A549 (cell line): ENCODE results near the gene PLN. TPM values are rescaled to one million over a fixed set of nuclear protein-coding genes. Genes with fewer than 3 reads are reported as not detected.

Source experiments
- ATAC-seq, 2 experiments: fragments of 200-7000 bp in 1 of 2; fragments of >200 bp in 1 of 2; cut with Nextera tagmentation in 1 of 2; cut with Tn5 transposase in 1 of 2; 3 replicates each; pipeline versions ENCODE4 v1.8.0 to v1.9.1; 2018 to 2020; ENCODE audit warnings: mild to moderate bottlenecking in 1 of 2, moderate library complexity in 1 of 2
- CTCF ChIA-PET: fragments of 300-600 bp; sonication (Branson Sonifier 250); formaldehyde crosslinking; extraction: SDS; loops from one replicate; lab custom pipeline; 2021; ENCODE audit warnings: antibody characterized with exemption, inconsistent platforms; lab: Yijun Ruan, JAX
- POLR2A ChIA-PET: fragments of 350-600 bp; formaldehyde crosslinking; extraction: SDS; loops from one replicate; lab custom pipeline; 2021; ENCODE audit warnings: antibody characterized with exemption, inconsistent platforms; lab: Yijun Ruan, JAX
- DNase-seq, 2 experiments: peaks; one replicate each; pipeline versions ENCODE4 v3.0.0 to v3.0.0-alpha.2; 2011 to 2016; ENCODE audit warnings: low read depth in 1 of 2, low spot score in 1 of 2
- FAIRE-seq: peaks from 2 replicates; lab custom pipeline; 2011; peaks lifted over from hg19 to GRCh38; lab: Jason Lieb, UNC
- H3K27ac ChIP-seq, 2 experiments: fragments of >200 bp; sonication (Bioruptor Twin); formaldehyde crosslinking; 3 replicates each; pipeline ENCODE4 v1.5.1; 2016 to 2017
- H3K4me1 ChIP-seq: fragments of >200 bp; sonication (Bioruptor Twin); formaldehyde crosslinking; 3 replicates; pipeline ENCODE4 v1.6.1; 2016
- H3K4me2 ChIP-seq: fragments of >200 bp; sonication (Bioruptor Twin); formaldehyde crosslinking; 3 replicates; pipeline ENCODE4 v1.6.1; 2016
- H3K4me3 ChIP-seq: fragments of >200 bp; sonication (Bioruptor Twin); formaldehyde crosslinking; 3 replicates; pipeline ENCODE4 v1.5.1; 2016
- H3K9me3 ChIP-seq: fragments of >200 bp; sonication (Bioruptor Twin); formaldehyde crosslinking; 3 replicates; pipeline ENCODE4 v1.6.1; 2016
- CBX2 ChIP-seq: fragments of 200-600 bp; sonication (generic); IDR thresholded peaks from 2 replicates; pipeline ENCODE4 v1.6.1; 2016; ENCODE audit warnings: low read depth, mild to moderate bottlenecking, borderline replicate concordance
- CEBPB ChIP-seq, 2 experiments: fragments of >200 bp in 1 of 2; sonication (Bioruptor Twin) in 1 of 2; formaldehyde crosslinking in 1 of 2; IDR thresholded peaks; 2 replicates each; pipeline ENCODE4 v1.6.1; 2012 to 2016
- EP300 ChIP-seq, 2 experiments: fragments of >200 bp; sonication (Bioruptor Twin); formaldehyde crosslinking; IDR thresholded peaks; 2 replicates in 1 of 2; 3 replicates in 1 of 2; pipeline ENCODE4 v1.6.1; 2016 to 2017
- ESRRA ChIP-seq: fragments of 150-350 bp; IDR thresholded peaks from 2 replicates; pipeline ENCODE4 v1.6.1; 2014; ENCODE audit warnings: mild to moderate bottlenecking, low read length, borderline replicate concordance
- HEYL ChIP-seq: fragments of 250-450 bp; sonication (Bioruptor Pico); IDR thresholded peaks from 2 replicates; pipeline ENCODE4 v1.8.0; 2021; ENCODE audit warnings: mild to moderate bottlenecking, moderate library complexity
- HOXB13 ChIP-seq: fragments of 250-450 bp; sonication (Bioruptor Pico); IDR thresholded peaks from 2 replicates; pipeline ENCODE4 v1.5.0; 2020; ENCODE audit warnings: low read depth, mild to moderate bottlenecking, moderate library complexity
- KDM5A ChIP-seq: fragments of 200-600 bp; sonication (generic); IDR thresholded peaks from 2 replicates; pipeline ENCODE4 v1.6.1; 2016; ENCODE audit warnings: antibody characterized with exemption, mild to moderate bottlenecking
- MAZ ChIP-seq: fragments of 150-350 bp; IDR thresholded peaks from 2 replicates; pipeline ENCODE4 v1.6.1; 2014; ENCODE audit warnings: antibody characterized with exemption, low read depth, low read length, borderline replicate concordance
- NR3C1 ChIP-seq: fragments of >200 bp; sonication (Bioruptor Twin); formaldehyde crosslinking; IDR thresholded peaks from 3 replicates; pipeline ENCODE4 v1.6.1; 2017
- PHF8 ChIP-seq: fragments of 200-600 bp; sonication (generic); IDR thresholded peaks from 2 replicates; pipeline ENCODE4 v1.6.1; 2016; ENCODE audit warnings: low read depth, mild to moderate bottlenecking, antibody characterized with exemption, moderate library complexity, borderline replicate concordance
- POLR2AphosphoS2 ChIP-seq: conservative IDR thresholded peaks from 2 replicates; pipeline ENCODE4 v1.6.1; 2012; ENCODE audit warnings: low read length, improper control_type of control experiment, inconsistent platforms
- RCOR1 ChIP-seq: fragments of 150-350 bp; IDR thresholded peaks from 2 replicates; pipeline ENCODE4 v1.6.1; 2014; ENCODE audit warnings: antibody characterized with exemption, low read length, low read depth
- RFX5 ChIP-seq: fragments of 450-650 bp; IDR thresholded peaks from 2 replicates; pipeline ENCODE4 v1.7.1; 2014; ENCODE audit warnings: antibody characterized with exemption, mild to moderate bottlenecking, moderate library complexity
- RNF2 ChIP-seq: fragments of 200-600 bp; sonication (generic); IDR thresholded peaks from 2 replicates; pipeline ENCODE4 v1.6.1; 2016; ENCODE audit warnings: low read depth, mild to moderate bottlenecking, antibody characterized with exemption, moderate library complexity, borderline replicate concordance
- SMC3 ChIP-seq: fragments of >200 bp; sonication (Bioruptor Twin); formaldehyde crosslinking; IDR thresholded peaks from 3 replicates; pipeline ENCODE4 v1.6.1; 2018; ENCODE audit warnings: inconsistent platforms
- SREBF2 ChIP-seq: fragments of 450-650 bp; IDR thresholded peaks from 2 replicates; pipeline ENCODE4 v1.6.1; 2014; ENCODE audit warnings: mild to moderate bottlenecking, moderate library complexity
- ZFP36 ChIP-seq: fragments of 450-650 bp; IDR thresholded peaks from 2 replicates; pipeline ENCODE4 v1.6.1; 2014; ENCODE audit warnings: borderline replicate concordance; ENCODE audit not compliant: partially characterized antibody
- ZSCAN20 ChIP-seq: fragments of 250-450 bp; sonication (Bioruptor Pico); IDR thresholded peaks from 2 replicates; pipeline ENCODE4 v1.8.0; 2022; ENCODE audit warnings: mild to moderate bottlenecking, moderate library complexity
- WGBS: methylation state at CpG from one replicate; pipeline ENCODE4 v1.1.6; 2017; ENCODE audit errors: missing lambda C conversion rate; 5-methylcytosine and 5-hydroxymethylcytosine counted together
- polyA plus RNA-seq, 4 experiments: library from polyadenylated mRNA; depleted of rRNA in 3 of 4; stranded (reverse); fragments of >200 nt; fragmentation: RNase III in 1 of 4; extraction: RNeasy Plus Mini Kit Qiagen cat#74134 plus additional on column Dnase treatment in 1 of 4; gene quantifications; 2 replicates in 3 of 4; 3 replicates in 1 of 4; pipeline ENCODE4 v1.2.3, GENCODE V29; 2011 to 2017
- TF ChIP-seq, protein P1 (sequence below): fragments of 200-600 bp; sonication (generic); IDR thresholded peaks from 2 replicates; pipeline ENCODE4 v1.6.1; 2016; ENCODE audit warnings: antibody characterized with exemption, mild to moderate bottlenecking, moderate library complexity
- TF ChIP-seq, protein P2 (sequence below): fragments of >200 bp; sonication (Bioruptor Twin); formaldehyde crosslinking; IDR thresholded peaks from 2 replicates; pipeline ENCODE4 v1.6.1; 2016
- TF ChIP-seq, protein P3 (sequence below): IDR thresholded peaks from 2 replicates; pipeline ENCODE4 v1.6.1; 2012
- TF ChIP-seq, protein P4 (sequence below): fragments of 450-650 bp; IDR thresholded peaks from 2 replicates; pipeline ENCODE4 v1.6.1; 2014; ENCODE audit warnings: antibody characterized with exemption

The PLN gene
- polyA plus RNA-seq, 2 of the 4 experiments (the other 2 are of a cell fraction), result not detected

DNA sequence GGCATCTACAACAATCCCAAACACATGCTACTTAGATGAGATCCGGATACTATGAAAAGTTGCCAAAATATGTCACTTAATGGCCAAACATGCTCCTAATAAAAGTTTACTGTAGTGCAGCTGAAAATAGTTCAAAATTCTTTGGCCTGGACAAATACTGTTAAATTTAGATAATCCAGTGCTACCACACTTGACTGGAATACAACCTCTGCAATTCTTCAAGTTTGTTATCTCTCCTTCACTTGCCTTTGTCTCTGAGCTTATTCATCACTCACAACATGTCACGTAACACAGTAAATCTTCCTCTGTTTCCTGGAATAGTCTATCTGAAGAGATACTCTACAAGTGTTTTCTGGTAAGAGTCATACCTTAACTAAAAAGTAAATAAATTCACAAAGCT, 10.5 kb upstream of the PLN start:
- FAIRE-seq (no peak), ATAC-seq (no peak), DNase-seq (no peak)
- ChIA-PET CTCF (no interaction called here), POLR2A (no interaction called here)
- Histone ChIP-seq H3K27ac (no peak overlapping the region), H3K9me3 (no peaks in the 10 kb centered on the region), H3K4me2 (no peak overlapping the region), H3K4me3 (no peak overlapping the region), H3K4me1 (no peaks in the 10 kb centered on the region)
- TF ChIP-seq HOXB13 (CRISPR knock-in tag), result no peak
- TF ChIP-seq ESRRA, result no peak
- TF ChIP-seq KDM5A, result no peak
- TF ChIP-seq SMC3, result no peak
- TF ChIP-seq RFX5, result no peak
- no peak for TF ChIP-seq MAZ
- no peak for TF ChIP-seq ZSCAN20
- TF ChIP-seq, protein P1, sequence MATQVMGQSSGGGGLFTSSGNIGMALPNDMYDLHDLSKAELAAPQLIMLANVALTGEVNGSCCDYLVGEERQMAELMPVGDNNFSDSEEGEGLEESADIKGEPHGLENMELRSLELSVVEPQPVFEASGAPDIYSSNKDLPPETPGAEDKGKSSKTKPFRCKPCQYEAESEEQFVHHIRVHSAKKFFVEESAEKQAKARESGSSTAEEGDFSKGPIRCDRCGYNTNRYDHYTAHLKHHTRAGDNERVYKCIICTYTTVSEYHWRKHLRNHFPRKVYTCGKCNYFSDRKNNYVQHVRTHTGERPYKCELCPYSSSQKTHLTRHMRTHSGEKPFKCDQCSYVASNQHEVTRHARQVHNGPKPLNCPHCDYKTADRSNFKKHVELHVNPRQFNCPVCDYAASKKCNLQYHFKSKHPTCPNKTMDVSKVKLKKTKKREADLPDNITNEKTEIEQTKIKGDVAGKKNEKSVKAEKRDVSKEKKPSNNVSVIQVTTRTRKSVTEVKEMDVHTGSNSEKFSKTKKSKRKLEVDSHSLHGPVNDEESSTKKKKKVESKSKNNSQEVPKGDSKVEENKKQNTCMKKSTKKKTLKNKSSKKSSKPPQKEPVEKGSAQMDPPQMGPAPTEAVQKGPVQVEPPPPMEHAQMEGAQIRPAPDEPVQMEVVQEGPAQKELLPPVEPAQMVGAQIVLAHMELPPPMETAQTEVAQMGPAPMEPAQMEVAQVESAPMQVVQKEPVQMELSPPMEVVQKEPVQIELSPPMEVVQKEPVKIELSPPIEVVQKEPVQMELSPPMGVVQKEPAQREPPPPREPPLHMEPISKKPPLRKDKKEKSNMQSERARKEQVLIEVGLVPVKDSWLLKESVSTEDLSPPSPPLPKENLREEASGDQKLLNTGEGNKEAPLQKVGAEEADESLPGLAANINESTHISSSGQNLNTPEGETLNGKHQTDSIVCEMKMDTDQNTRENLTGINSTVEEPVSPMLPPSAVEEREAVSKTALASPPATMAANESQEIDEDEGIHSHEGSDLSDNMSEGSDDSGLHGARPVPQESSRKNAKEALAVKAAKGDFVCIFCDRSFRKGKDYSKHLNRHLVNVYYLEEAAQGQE, result no peak
- no peak for TF ChIP-seq EP300 (IDR thresholded peaks at IDR 0.05)
- TF ChIP-seq, protein P2, sequence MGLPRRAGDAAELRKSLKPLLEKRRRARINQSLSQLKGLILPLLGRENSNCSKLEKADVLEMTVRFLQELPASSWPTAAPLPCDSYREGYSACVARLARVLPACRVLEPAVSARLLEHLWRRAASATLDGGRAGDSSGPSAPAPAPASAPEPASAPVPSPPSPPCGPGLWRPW, result no peak
- TF ChIP-seq HEYL (CRISPR knock-in tag), result no peak
- no peak for TF ChIP-seq RNF2
- no peak for TF ChIP-seq CEBPB (IDR thresholded peaks at IDR 0.05)
- WGBS, result 93% methylated on average over 2 of the region's 2 CpGs

DNA sequence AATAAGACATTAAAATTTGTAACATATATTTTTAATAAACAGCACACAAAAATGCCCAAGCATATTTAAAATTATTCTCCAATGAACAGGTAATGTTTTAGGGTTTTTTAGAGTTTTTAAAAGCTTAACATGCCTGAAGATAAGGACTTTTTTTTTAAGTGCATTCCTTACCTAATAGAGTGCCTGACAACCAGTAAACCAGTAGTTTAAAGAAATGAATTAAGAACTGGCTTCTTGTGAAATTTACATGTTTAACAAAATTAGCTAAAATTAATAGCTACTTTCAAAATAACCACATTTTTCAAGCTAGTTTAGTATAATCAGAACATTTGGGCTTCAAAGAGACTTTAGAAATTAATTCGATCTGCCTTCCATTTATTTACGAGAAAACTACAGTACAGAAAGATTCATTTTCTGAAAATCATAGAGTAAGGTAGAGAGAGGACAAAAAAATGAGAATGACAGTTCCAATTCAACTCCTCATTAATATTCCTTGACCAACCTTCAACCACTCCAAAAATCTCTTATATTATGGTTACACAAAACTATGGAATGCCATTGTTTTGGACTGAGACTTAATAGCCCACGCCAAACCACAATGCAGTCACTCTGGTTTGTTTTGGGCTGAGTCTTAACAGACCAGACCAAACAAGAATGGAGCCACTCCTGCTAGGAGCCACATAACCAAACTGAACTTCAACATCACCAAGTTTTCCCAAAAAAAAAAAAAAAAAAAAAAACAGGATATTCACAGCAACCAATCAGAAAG, 5.7 kb upstream of the PLN start:
- FAIRE-seq, result no peak
- H3K4me3 ChIP-seq, result no peak overlapping the region
- TF ChIP-seq, protein P3, sequence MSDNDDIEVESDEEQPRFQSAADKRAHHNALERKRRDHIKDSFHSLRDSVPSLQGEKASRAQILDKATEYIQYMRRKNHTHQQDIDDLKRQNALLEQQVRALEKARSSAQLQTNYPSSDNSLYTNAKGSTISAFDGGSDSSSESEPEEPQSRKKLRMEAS, result no peak
- no peak for TF ChIP-seq RCOR1
- TF ChIP-seq, protein P4, sequence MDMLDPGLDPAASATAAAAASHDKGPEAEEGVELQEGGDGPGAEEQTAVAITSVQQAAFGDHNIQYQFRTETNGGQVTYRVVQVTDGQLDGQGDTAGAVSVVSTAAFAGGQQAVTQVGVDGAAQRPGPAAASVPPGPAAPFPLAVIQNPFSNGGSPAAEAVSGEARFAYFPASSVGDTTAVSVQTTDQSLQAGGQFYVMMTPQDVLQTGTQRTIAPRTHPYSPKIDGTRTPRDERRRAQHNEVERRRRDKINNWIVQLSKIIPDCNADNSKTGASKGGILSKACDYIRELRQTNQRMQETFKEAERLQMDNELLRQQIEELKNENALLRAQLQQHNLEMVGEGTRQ, result no peak
- TF ChIP-seq NR3C1, result no peak
- no peak for TF ChIP-seq CBX2
- TF ChIP-seq, protein P1, result no peak
- no peak for TF ChIP-seq SREBF2
- TF ChIP-seq POLR2AphosphoS2, result no peak
- TF ChIP-seq PHF8, result no peak
- TF ChIP-seq ZFP36, result no peak
- ChIA-PET POLR2A (no interaction called here), CTCF (no interaction called here)
- H3K27ac ChIP-seq, result no peak overlapping the region
- no peak for DNase-seq
- no peaks in the 10 kb centered on the region for H3K9me3 ChIP-seq
- 95% methylated on average over 3 of the region's 3 CpGs for WGBS
- H3K4me1 ChIP-seq, result no peaks in the 10 kb centered on the region
- ATAC-seq, result no peak
- H3K4me2 ChIP-seq, result no peak overlapping the region
